K562 (cell line): ENCODE results near the gene PDGFA. TPM values are rescaled to one million over a fixed set of nuclear protein-coding genes. Genes with fewer than 3 reads are reported as not detected.
A peak's percentile ranks its signal among the peaks of the same experiment; 100 is the strongest.

Source experiments
- ARID1B ChIP-seq: fragments of 450-650 bp; IDR thresholded peaks from 2 replicates; pipeline ENCODE4 v1.6.1; 2016; ENCODE audit warnings: antibody characterized with exemption, mild to moderate bottlenecking, inconsistent platforms
- CCNT2 ChIP-seq: IDR thresholded peaks from 2 replicates; pipeline ENCODE4 v1.6.1; 2011; ENCODE audit warnings: borderline replicate concordance, low read depth, mild to moderate bottlenecking, moderate library complexity, mixed read lengths, low read length; ENCODE audit not compliant: insufficient read length; ENCODE audit errors: extremely low read depth
- EHMT2 ChIP-seq: fragments of 450-650 bp; IDR thresholded peaks from 2 replicates; pipeline ENCODE4 v1.6.1; 2018; ENCODE audit warnings: antibody characterized with exemption
- KLF16 ChIP-seq: IDR thresholded peaks from 2 replicates; pipeline ENCODE4 v1.6.1; 2016; ENCODE audit warnings: antibody characterized with exemption
- NCOA6 ChIP-seq: fragments of 450-650 bp; IDR thresholded peaks from 2 replicates; pipeline ENCODE4 v1.6.1; 2017; ENCODE audit warnings: mild to moderate bottlenecking
- NCOR1 ChIP-seq: fragments of 450-650 bp; IDR thresholded peaks from 2 replicates; pipeline ENCODE4 v1.6.1; 2016; ENCODE audit warnings: mild to moderate bottlenecking, moderate library complexity
- NR4A1 ChIP-seq, 2 experiments: fragments of 250-450 bp in 1 of 2; fragments of 450-650 bp in 1 of 2; sonication (Bioruptor Pico) in 1 of 2; IDR thresholded peaks; 2 replicates each; pipeline versions ENCODE4 v1.4.0 to v1.6.1; 2016 to 2020; ENCODE audit warnings: mild to moderate bottlenecking in 2 of 2, missing compliant biosample characterization in 1 of 2, missing genetic modification characterization in 1 of 2, moderate library complexity in 1 of 2
- SMAD3 ChIP-seq: fragments of 450-650 bp; formaldehyde crosslinking; conservative IDR thresholded peaks from 2 replicates; pipeline ENCODE4 v1.4.0; 2020; ENCODE audit warnings: mild to moderate bottlenecking
- TARDBP ChIP-seq: fragments of 450-650 bp; IDR thresholded peaks from 2 replicates; pipeline ENCODE4 v1.6.1; 2016
- ZNF239 ChIP-seq: fragments of 250-450 bp; sonication (Bioruptor Pico); IDR thresholded peaks from 2 replicates; pipeline ENCODE4 v1.4.0; 2020; ENCODE audit warnings: mild to moderate bottlenecking
- ZNF253 ChIP-seq: fragments of 250-450 bp; sonication (Bioruptor Pico); conservative IDR thresholded peaks from 2 replicates; pipeline ENCODE4 v1.6.1; 2021; ENCODE audit warnings: mild to moderate bottlenecking
- ZNF436 ChIP-seq: fragments of 250-450, 450-650 bp; sonication (Bioruptor Pico); formaldehyde crosslinking; IDR thresholded peaks from 2 replicates; pipeline ENCODE4 v1.7.0; 2020; ENCODE audit warnings: mild to moderate bottlenecking
- polyA plus RNA-seq, 8 experiments: library from polyadenylated mRNA; depleted of rRNA in 4 of 8; stranded (reverse) in 5 of 8; unstranded in 3 of 8; fragments of >200 nt; fragmentation: Nextera tagmentation in 2 of 8; fragmentation: Illumina TruSeq in 1 of 8; extraction: Ambion mirVana in 2 of 8; extraction: Trizol in 1 of 8; gene quantifications; 2 replicates each; pipeline versions ENCODE4 v1.2.1 to v1.2.3, GENCODE V29; 2011 to 2014; ENCODE audit warnings: inconsistent platforms in 1 of 8, missing spikeins in 1 of 8
- total RNA-seq, 7 experiments: library from RNA; depleted of rRNA in 6 of 7; stranded (reverse); fragments of >200 nt in 6 of 7; fragmentation: Illumina TruSeq in 2 of 7; extraction: Trizol in 2 of 7; gene quantifications; 2 replicates each; pipeline versions ENCODE4 v1.2.1 to v1.2.3, GENCODE V29; 2011 to 2021; ENCODE audit warnings: low replicate concordance in 1 of 7
- TF ChIP-seq, protein P1 (sequence below), 2 experiments: IDR thresholded peaks; 2 replicates each; pipeline ENCODE4 v1.6.1; 2011; ENCODE audit warnings: borderline replicate concordance in 1 of 2, control low read depth in 1 of 2, low read depth in 1 of 2, low read length in 1 of 2, mild to moderate bottlenecking in 1 of 2, mixed read lengths in 1 of 2, moderate library complexity in 1 of 2; ENCODE audit not compliant: insufficient read depth in 1 of 2, insufficient read length in 1 of 2, poor library complexity in 1 of 2, severe bottlenecking in 1 of 2; ENCODE audit errors: extremely low read depth in 1 of 2
- TF ChIP-seq, protein P2 (sequence below): sonication (generic); formaldehyde crosslinking; IDR thresholded peaks from 2 replicates; pipeline ENCODE4 v1.4.0; 2020; ENCODE audit warnings: mild to moderate bottlenecking, missing genetic modification reagents
- TF ChIP-seq, protein P3 (sequence below): fragments of 250-450 bp; sonication (Bioruptor Pico); IDR thresholded peaks from 2 replicates; pipeline ENCODE4 v1.4.0; 2020; ENCODE audit warnings: mild to moderate bottlenecking, moderate library complexity
- TF ChIP-seq, protein P4 (sequence below): fragments of 450-650 bp; IDR thresholded peaks from 2 replicates; pipeline ENCODE4 v1.6.1; 2016; ENCODE audit warnings: mild to moderate bottlenecking

The PDGFA gene
- total and polyA plus RNA-seq, 9 of the 15 experiments (the other 6 are each of a cell fraction or from before 2014, with no cell fraction given) = 2.5 to 10.2 (median 4.6) TPM

DNA sequence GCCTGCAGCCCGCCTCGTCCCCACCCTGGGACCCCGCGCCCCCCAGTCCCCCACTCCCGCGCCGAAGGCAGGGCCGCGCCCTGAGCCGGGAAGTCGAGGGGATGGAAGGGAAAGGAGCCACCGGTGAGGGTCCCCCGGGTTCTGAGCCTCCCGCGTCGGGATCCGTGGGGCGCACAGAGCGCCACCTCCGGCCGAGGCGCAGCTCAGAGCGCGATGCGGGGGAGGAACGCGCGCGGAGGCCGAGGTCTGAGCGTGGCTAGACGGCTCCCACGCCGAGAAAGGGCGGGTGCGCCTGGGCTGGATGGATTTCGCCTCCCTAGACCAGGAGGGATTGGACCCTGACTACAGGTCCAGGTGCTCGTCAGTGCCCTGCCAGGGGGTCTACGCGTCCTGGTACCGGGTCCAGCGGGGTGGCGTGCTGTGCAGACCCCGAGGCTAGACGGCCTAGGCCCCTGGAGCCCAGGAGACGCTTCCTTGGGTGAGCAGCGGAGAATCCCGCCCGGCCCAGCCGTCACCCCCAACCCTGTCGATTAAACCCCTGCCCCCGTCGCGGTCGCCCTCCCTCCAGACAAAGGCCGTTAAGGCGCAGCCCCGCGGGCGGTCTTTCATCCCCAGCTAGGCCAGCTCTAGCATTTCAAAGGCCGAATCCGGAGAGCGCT, 986 bp upstream of the PDGFA start (continued):
- TF ChIP-seq, protein P1, sequence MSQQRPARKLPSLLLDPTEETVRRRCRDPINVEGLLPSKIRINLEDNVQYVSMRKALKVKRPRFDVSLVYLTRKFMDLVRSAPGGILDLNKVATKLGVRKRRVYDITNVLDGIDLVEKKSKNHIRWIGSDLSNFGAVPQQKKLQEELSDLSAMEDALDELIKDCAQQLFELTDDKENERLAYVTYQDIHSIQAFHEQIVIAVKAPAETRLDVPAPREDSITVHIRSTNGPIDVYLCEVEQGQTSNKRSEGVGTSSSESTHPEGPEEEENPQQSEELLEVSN (IDR thresholded peaks at IDR 0.05; ENCODE audit: borderline replicate concordance in 1 of 2, extremely low read depth in 1 of 2, insufficient read depth in 1 of 2, insufficient read length in 1 of 2, low read depth in 1 of 2, low read length in 1 of 2, poor library complexity in 1 of 2, severe bottlenecking in 1 of 2) = peak in 1 of 2 experiments; percentile 64
- TF ChIP-seq ZNF253 (CRISPR knock-in tag) (no peak), SMAD3 (CRISPR knock-in tag) (no peak), ZNF436 (no peak), EHMT2 (no peak), ARID1B (peak; percentile 20; the same call in 1 of the 2 replicates), KLF16 (peak; percentile 36; the same call in 1 of the 2 replicates), ZNF239 (CRISPR knock-in tag) (no peak), CCNT2 (peak; percentile 34), NCOA6 (peak; percentile 79), TARDBP (no peak), NCOR1 (peak; percentile 8; the same call in 1 of the 2 replicates), NR4A1 (CRISPR knock-in tag; IDR thresholded peaks at IDR 0.05) (no peak), NR4A1 (tag; IDR thresholded peaks at IDR 0.05) (no peak)
- TF ChIP-seq, protein P2, sequence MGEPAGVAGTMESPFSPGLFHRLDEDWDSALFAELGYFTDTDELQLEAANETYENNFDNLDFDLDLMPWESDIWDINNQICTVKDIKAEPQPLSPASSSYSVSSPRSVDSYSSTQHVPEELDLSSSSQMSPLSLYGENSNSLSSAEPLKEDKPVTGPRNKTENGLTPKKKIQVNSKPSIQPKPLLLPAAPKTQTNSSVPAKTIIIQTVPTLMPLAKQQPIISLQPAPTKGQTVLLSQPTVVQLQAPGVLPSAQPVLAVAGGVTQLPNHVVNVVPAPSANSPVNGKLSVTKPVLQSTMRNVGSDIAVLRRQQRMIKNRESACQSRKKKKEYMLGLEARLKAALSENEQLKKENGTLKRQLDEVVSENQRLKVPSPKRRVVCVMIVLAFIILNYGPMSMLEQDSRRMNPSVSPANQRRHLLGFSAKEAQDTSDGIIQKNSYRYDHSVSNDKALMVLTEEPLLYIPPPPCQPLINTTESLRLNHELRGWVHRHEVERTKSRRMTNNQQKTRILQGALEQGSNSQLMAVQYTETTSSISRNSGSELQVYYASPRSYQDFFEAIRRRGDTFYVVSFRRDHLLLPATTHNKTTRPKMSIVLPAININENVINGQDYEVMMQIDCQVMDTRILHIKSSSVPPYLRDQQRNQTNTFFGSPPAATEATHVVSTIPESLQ = no peak
- TF ChIP-seq, protein P3, sequence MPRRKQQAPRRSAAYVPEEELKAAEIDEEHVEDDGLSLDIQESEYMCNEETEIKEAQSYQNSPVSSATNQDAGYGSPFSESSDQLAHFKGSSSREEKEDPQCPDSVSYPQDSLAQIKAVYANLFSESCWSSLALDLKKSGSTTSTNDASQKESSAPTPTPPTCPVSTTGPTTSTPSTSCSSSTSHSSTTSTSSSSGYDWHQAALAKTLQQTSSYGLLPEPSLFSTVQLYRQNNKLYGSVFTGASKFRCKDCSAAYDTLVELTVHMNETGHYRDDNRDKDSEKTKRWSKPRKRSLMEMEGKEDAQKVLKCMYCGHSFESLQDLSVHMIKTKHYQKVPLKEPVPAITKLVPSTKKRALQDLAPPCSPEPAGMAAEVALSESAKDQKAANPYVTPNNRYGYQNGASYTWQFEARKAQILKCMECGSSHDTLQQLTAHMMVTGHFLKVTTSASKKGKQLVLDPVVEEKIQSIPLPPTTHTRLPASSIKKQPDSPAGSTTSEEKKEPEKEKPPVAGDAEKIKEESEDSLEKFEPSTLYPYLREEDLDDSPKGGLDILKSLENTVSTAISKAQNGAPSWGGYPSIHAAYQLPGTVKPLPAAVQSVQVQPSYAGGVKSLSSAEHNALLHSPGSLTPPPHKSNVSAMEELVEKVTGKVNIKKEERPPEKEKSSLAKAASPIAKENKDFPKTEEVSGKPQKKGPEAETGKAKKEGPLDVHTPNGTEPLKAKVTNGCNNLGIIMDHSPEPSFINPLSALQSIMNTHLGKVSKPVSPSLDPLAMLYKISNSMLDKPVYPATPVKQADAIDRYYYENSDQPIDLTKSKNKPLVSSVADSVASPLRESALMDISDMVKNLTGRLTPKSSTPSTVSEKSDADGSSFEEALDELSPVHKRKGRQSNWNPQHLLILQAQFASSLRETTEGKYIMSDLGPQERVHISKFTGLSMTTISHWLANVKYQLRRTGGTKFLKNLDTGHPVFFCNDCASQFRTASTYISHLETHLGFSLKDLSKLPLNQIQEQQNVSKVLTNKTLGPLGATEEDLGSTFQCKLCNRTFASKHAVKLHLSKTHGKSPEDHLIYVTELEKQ (CRISPR knock-in tag) = no peak
- TF ChIP-seq, protein P4, sequence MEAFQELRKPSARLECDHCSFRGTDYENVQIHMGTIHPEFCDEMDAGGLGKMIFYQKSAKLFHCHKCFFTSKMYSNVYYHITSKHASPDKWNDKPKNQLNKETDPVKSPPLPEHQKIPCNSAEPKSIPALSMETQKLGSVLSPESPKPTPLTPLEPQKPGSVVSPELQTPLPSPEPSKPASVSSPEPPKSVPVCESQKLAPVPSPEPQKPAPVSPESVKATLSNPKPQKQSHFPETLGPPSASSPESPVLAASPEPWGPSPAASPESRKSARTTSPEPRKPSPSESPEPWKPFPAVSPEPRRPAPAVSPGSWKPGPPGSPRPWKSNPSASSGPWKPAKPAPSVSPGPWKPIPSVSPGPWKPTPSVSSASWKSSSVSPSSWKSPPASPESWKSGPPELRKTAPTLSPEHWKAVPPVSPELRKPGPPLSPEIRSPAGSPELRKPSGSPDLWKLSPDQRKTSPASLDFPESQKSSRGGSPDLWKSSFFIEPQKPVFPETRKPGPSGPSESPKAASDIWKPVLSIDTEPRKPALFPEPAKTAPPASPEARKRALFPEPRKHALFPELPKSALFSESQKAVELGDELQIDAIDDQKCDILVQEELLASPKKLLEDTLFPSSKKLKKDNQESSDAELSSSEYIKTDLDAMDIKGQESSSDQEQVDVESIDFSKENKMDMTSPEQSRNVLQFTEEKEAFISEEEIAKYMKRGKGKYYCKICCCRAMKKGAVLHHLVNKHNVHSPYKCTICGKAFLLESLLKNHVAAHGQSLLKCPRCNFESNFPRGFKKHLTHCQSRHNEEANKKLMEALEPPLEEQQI = no peak
